ENCODE measurements around the gene COL6A3.

DNA sequence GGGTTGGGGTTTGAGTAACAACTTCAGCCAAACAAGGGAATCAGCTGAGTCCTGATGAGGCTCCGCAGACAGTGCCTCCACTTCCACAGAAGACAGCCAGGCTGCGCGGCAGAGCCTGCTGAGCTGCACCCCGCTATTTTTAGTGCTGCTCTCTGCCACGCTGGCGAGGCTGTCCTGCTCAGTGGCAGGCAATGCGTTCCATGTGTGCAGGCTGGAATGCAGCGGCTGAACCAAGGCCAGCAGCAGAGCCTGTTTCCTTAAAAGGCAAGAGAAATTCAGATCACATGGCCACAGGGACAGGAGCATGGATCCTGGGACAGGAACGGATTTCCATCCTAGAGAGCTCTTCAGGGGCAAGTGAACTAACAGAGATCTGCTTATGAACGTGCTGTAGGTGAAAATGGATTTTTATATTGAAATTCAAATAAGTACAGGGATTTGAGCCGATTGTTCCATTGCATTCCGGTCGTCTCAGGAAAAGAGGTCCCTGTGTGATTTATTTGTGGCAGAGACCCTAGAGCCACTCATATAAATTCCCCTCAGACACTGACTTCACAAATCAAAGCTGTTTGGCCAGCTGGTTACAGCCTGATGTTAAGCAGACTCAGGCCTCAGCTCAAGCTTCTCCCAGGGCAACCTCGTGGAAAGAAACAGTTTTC, 98.7 kb downstream of the COL6A3 start:
- TF ChIP-seq, protein P1, sequence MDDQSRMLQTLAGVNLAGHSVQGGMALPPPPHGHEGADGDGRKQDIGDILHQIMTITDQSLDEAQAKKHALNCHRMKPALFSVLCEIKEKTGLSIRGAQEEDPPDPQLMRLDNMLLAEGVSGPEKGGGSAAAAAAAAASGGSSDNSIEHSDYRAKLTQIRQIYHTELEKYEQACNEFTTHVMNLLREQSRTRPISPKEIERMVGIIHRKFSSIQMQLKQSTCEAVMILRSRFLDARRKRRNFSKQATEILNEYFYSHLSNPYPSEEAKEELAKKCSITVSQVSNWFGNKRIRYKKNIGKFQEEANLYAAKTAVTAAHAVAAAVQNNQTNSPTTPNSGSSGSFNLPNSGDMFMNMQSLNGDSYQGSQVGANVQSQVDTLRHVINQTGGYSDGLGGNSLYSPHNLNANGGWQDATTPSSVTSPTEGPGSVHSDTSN (IDR thresholded peaks at IDR 0.05), result peak; percentile 46
- TF ChIP-seq FOXJ3 (CRISPR knock-in tag; IDR thresholded peaks at IDR 0.05) (no peak; the same call in 1 of the 2 replicates), POLR2AphosphoS5 (IDR thresholded peaks at IDR 0.05; ENCODE audit: low read depth, low read length) (peak; percentile 47), TCF12 (IDR thresholded peaks at IDR 0.05) (peak; percentile 87), EZH2phosphoT487 (IDR thresholded peaks at IDR 0.05; ENCODE audit: borderline replicate concordance, low read depth) (no peak), TAF1 (IDR thresholded peaks at IDR 0.05; ENCODE audit: borderline replicate concordance, low read depth, low read length) (0 out of 2 replicates have a peak, but pooled peaks have one; percentile 39), SIN3A (IDR thresholded peaks at IDR 0.05; ENCODE audit: borderline replicate concordance, low read depth, low read length) (peak; percentile 61; the same call in 1 of the 2 replicates)
- TF ChIP-seq, protein P2, sequence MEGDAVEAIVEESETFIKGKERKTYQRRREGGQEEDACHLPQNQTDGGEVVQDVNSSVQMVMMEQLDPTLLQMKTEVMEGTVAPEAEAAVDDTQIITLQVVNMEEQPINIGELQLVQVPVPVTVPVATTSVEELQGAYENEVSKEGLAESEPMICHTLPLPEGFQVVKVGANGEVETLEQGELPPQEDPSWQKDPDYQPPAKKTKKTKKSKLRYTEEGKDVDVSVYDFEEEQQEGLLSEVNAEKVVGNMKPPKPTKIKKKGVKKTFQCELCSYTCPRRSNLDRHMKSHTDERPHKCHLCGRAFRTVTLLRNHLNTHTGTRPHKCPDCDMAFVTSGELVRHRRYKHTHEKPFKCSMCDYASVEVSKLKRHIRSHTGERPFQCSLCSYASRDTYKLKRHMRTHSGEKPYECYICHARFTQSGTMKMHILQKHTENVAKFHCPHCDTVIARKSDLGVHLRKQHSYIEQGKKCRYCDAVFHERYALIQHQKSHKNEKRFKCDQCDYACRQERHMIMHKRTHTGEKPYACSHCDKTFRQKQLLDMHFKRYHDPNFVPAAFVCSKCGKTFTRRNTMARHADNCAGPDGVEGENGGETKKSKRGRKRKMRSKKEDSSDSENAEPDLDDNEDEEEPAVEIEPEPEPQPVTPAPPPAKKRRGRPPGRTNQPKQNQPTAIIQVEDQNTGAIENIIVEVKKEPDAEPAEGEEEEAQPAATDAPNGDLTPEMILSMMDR (IDR thresholded peaks at IDR 0.05), result no peak
- TF ChIP-seq, protein P3, sequence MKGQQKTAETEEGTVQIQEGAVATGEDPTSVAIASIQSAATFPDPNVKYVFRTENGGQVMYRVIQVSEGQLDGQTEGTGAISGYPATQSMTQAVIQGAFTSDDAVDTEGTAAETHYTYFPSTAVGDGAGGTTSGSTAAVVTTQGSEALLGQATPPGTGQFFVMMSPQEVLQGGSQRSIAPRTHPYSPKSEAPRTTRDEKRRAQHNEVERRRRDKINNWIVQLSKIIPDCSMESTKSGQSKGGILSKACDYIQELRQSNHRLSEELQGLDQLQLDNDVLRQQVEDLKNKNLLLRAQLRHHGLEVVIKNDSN (IDR thresholded peaks at IDR 0.05; ENCODE audit: borderline replicate concordance, low read depth), result peak; percentile 90

Data from SK-N-SH (cell line).